NCI-H345 treated with DMSO at 0.1 percent for 48 hours (cell line): ENCODE results near the gene AKT3.
"Not testable (repeated sequence)": the region's sequence is repeated elsewhere in the genome, so short reads cannot be mapped to it uniquely, and the experiment has no call there.

Experiments
- DNase-seq: peaks from one replicate; lab custom pipeline; 2025; ENCODE audit not compliant: unreplicated experiment; lab: John Stamatoyannopoulos, UW

Gene AKT3

DNA sequence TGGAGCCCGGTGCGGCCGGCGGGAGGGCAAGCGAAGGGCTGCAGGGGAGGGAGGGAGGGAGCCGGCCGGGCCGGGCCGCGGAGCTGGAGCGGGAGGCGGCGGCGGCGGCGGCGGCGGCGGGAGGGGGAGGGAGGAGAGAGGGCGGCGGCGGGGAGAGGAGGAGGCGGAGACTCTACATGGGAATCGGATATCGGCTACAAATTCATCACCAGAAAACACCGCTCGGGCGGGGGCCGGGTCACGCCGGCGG is at the start of gene AKT3:
Gene AKT3 (minus strand): TSS at position 42 of the 250 bp plus-strand sequence. CDS start 7,073 bp downstream, outside the sequence.
- peak; percentile 55 for DNase-seq

DNA sequence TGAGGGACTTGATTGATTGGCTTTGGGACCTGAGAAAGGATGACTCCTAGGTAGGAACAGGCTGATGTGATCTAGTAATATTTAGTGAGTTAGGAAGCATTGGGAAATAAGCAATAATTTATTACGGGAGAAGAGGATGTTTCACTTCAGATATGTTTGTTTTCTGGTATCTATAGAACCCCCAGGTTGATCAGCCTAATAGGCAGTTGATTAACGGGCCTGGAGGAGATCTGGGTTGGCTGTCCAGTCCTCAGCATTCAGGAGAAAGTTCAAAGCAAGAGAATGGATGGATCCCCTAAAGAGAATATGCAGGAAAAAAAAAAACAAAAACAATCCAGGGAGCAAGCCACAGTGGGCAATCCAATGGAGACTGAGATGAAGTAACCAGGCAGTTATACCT is 48.2 kb upstream of the AKT3 start:
- DNase-seq, result no peak

DNA sequence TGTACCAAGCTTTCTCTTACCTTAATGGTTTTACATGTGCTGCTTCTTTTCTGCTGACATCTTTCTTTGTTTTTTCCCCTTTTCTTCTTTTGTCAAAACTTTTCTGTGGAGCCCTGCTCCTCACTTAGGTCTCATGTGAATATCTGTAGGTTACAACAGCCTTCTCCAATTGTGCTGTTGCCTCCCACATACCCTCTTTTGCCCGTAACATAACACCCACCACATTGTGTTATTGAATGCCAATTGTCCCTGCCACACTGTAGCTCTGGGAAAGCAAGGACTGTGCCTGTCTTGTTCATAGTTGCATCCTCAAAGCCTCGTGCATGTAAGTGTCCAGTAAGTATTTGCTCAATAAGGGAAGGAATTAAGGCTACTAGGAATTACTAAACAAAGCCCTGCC is 46.3 kb upstream of the AKT3 start:
- no peak for DNase-seq

DNA sequence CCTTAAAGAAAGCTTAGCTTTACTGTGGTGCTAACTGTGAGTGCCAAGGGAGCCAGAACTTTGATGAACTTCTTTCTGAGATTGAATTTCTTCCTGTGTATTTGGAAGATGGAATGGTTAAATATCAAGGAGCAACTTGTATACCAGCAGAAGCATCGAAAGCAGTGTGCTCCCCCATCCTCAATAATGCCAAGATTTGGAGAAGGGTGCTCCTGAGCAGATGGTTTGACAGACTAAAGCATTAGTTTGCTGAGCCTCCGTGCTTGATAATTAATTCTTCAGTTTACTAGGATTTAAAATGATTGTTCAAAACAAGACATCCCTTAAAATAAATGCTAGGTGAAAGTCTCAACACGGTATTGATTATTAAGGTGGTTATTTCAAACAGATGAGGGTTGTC is 42.4 kb upstream of the AKT3 start:
- DNase-seq, result no peak

DNA sequence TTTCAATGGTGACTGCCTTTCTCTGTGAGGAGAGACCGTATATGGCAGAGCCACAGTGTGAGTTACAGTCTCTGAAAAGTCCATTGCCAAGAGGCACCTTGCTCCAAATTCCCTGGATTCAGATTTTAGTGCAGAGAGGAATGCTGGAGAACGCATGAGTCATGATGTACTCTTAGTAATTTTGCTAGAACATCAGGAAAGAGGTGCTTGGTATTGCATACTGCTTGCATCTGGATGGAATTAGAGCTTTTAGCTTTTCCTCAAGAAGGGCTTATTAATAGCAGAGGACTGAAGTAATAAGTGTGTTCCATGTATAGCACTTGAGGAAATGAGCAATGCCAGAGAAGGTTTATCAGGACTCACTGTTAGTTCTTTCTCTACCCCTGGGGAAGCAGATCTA is 40.5 kb upstream of the AKT3 start:
- DNase-seq, result no peak

DNA sequence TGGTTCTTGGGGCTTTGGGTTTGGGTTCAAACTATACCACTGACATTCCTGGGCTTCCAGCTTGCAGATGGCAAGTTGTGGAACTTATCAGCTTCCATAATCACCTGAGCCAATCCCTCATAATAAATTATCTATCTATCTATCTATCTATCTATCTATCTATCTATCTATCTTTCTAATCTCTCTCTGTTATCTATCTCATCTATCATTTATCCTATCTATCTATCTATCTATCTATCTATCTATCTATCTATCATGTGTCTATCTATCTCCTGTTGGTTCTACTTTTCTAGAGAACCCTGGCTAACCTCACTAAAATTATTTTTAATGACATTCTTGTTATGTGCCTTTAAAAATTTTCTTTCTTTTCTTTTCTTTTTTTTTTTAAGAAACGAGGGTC is 35.8 kb upstream of the AKT3 start:
- no peak for DNase-seq

DNA sequence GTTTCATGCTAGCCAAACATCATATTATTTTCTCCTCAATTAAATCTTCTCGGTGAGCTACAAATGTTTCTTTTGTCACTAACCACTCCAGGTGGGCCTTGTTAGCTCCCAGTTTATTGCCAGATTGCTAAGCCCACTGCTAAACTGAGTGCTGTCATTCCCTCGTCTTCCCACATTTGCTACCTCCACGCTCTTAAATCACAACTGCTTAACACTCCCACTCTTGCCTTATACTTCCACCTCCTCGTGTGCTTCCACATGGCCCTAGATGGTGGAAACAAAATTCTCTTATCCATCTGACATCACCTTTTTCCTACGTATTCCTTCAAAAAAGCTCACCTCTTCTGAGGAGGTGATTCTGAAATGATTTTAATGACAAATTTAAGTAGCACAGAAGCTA is 34.6 kb upstream of the AKT3 start:
- no peak for DNase-seq

DNA sequence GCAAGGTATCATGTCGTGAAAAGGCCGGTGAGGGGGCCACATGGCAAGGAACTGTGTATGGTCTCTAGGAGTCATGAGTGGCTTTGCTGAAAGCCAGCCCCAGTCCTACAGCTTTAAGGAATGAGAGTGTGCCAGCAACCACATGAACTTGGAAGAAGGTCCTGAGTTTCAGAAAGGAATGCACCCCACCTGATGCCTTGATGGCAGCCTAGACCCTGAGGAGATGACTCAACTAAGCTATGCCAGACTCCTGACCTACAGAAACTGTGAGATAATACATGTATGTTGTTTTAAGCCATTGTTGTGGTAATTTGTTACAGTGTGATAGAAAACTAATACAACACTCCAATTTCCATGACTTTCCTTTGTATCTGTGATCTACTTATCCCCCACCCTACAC is 33.5 kb upstream of the AKT3 start:
- DNase-seq, result no peak

DNA sequence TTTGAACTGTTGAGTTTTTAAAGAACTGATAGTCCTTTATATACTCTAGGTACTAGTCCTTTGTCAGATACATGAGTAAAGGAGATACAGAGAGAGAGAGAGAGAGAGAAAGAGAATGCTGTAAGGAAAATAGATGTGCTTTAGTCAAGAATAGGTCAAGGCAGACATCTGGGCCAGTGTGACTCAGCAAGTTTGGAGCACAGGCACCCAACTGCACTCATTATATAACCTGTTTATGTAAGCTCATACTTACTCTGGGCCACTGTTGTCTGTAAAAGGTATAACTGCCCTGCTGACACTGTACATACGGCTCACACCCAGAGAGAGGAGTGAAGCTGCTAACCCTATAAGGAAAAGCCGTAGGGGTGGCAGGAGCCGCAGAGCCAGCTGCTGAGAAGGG is 32.2 kb upstream of the AKT3 start:
- DNase-seq, result no peak

DNA sequence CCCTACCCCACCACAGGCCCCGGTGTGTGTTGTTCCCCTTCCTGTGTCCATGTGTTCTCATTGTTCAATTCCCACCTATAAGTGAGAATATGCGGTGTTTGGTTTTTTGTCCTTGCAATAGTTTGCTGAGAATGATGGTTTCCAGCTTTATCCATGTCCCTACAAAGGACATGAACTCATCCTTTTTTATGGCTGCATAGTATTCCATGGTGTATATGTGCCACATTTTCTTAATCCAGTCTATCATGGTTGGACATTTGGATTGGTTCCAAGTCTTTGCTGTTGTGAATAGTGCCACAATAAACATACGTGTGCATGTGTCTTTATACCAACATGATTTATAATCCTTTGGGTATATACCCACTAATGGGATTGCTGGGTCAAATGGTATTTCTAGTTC is 27.0 kb upstream of the AKT3 start:
- not testable (repeated sequence) for DNase-seq

DNA sequence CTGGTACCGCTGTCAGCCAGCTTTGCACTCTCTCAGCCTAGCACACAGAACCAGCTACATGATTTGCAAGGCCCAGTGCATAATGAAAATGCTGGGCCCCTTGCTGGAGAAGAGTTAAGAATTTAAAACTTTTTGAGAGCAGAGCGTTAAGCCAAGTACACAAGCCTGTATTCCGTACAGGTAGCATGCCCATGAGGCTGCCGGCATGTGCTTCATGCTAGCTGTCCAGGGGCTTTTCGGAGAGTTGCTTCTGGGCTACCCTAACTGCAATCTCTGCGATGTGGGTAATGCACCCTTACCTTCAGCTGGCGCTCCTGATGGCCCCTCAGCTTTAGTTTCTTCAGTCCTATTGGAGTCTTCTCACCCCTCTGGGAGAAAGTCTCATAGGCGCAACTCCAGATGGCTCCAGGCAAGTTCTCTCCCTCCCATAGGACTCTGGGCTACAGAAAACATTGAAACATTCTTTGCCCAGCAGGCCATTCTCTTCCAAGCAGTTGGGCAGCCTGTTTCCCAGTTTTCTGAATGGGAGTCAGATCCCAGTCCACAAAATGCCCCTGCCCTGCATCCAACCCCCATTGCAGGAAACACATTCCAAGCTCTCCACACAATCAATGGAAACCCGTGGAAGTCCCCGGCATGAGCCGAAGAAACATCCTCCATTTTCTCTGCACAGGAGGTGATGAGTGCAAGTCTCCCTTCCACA is 5.7 kb upstream of the AKT3 start:
- DNase-seq, result no peak

DNA sequence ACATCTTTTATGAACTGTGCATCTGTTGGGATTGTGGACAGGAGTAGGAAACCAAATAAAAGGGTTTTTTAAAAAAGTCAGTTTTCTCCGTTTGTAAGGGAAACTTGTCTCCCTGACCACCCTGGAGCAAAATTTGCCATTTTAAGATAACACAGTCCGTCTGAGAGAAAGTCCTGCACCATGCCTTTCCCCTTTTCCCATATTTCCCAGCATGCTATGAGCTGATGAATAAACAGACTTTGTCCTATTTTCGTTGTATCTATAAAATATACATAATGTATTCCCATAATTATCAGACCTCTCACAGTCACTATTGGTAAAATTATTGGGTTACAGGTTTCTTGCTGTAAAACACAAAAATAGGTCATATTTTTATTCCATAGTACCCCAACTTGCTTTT is 1.7 kb upstream of the AKT3 start:
- no peak for DNase-seq

DNA sequence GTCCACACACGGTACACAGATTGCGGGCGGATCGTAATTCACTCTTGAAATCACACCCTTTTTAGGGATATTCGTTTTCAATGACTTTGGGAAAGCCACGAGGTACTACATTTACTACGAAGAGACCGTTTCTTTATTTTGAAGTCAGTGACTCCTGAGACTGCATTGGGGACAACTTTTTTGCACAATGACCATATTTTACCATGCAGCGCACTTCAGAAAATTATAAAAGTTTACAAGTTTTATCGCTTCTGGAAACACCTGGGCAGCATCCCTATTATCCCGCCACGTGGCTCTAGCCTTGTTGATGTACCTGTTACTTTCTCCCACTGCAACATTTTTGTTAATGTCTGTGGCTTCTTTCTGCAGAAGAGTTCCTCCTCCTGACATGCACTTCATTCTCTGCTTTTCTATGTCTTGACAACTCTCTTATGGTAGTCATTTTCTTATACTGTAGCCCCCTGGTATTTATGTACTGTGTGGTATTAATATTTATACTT is 1.3 kb upstream of the AKT3 start:
- DNase-seq, result peak; percentile 37

DNA sequence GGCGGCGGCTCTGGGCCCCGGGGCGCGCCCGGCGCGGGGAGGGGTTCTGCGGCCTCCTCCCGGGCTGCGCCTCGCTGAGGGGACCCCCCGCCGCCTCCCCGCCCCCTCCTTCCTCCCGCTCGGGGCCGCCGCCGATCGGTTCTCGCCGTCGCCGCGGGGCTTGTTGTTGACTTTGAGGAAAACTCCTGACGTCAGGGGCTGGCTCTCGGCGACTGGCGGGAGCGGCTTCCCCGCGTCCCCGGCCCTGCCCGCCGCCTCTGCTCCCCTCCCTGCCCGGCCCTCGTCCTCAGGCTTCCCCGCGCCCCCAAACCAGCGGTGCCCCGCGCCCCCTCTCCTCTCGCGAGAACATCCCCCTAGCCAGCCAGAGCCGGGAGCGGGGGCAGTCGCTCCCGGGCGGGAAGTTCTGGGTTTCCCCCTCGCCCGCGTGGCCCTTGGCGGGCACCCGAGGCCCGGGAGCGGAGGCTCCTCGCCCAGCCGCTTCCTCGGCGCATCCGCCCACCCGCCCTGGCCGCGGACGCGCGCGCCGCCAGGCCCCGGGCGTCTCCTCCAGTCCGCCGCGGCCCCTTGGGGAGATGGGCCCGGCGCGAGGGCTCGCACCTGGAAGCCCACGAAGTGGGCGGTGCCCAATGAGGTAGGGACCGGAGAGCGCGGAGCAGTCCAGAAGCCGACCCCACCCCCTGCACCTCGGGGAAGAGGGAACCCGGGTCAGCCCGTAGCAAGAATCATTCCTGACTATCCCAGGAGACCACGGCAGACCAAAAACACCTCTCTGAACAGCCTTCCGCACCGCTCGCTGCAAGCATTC is 611 bp upstream of the AKT3 start:
- DNase-seq, result peak; percentile 55

DNA sequence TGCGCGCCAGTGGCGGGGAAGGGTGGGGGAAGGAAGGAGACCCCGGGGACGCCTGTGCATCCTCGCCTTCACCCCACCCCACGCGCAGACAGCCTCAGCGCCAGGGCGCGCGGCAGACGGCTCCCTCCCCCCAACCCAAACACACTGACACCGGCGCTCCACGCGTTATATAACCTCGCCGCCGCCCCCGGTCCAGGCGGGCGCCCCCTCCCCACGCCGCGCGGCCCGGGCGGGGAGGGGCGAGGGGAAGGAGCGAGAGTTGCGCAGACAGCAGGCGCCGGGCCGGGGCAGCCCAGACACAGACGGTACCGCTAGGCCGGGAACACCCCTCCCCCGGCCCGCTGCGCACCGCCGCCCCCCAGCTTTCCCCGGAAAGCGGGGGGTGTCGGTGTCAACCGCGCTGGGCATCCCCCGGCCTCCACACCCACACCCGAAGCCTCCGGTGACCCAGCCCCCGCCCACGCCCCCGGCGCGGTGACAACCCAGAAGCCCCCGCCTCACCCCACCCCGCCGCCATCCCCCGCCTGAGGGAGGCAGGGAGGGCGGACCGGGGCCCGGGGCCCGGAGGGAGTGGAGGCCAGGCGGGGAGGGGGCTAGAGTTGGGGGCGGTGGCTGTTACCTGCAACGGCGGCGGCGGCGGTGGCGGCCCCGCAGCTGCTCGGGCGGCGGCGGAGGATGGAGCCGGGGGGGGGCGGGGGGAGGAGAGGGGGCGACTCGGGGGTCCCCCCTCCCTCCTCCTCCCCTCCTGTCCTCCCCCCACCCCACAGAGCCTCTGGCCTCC is 432 bp downstream of the AKT3 start:
- DNase-seq, result peak; percentile 36

DNA sequence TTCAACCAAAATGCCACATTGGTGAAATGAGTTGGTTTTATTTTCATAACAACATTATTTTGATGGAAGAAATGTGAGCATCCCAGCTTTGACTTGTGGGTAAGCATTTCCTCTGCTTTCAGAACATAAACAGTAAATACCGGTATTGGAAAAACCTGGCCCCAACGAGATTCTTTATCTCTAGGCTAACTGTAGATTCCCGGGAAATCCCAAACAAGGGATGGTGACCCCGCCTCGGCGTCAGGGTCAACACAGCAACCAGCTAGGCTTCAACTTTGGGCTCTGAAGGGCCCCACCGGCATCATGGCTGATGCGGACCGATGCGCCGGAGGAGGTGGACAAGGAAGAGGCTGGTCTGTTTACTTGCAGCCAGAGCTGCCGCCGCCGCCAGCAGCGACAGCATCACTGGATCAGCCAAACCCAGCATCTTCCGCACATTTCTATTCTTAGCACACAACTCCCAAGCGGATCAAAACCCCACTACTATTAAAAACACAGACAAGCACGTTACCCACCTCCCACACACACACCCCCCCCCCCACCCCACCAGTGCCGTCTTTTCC is 1.1 kb downstream of the AKT3 start:
- peak; percentile 53 for DNase-seq

DNA sequence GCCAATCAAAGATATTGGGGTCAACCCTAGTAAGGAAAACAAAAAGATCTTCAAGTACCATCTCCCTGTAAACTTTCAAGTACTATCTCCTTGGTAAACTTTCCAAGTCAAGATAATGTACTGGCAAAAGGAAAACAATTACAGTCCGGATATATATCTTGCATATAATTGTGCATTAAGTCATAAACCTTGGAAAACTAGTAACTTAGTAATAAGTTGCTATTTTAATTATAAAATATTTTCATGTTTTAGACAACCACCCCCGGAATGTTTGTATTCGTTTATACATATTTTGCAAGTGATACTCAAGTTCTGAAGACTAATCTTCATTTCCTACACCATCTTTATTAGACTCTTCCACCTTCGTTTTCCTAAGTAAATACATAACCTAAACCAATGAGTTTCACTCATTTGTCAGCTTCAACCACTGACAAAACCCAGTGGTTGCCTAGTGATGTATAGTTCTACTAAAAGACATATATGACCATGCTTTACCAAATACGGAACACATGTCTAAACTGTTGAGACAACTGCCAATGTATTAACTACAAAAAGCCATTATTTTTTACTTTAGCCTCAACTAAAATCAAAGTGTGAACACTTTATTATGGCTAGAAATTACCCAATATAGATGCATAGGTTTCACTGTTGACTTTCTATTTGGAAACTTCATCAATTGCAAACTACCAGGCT is 1.7 kb downstream of the AKT3 start:
- DNase-seq, result no peak

DNA sequence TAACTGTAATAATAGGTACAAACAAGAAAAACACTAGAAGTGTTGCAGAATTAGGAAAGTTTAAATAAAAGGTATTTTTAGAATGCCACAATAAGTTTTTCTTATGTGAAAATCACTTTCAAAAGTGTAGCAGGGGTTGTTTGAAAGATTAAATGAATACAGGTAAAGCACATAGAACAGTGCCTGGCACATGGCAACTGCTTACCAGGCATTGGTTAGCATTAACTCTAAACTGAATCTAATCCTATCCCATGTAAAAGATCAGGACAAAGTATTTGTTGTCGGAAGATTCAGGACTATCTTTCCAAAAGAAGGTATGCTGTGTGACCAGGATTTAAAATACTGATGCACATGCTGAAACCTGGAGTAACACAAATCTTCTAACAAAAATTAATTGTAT is 3.3 kb downstream of the AKT3 start:
- no peak for DNase-seq

DNA sequence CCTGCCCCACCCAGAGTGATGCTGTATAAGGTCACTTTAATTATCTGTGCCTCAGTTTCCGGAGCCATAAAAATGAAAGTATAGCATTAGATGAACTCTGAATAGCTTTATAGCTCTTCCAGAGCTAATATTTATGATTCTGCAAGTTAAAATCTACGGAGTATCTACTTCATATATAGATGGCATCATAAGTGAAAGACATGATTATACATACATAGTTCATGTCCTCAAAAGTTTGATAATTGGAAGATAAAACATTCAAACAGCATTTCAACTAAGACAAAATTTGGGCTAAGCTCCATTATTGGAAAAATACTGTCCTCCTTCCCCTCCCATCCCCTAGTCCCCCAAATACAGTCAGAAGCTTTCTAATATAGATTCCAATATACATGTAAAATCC is 4.2 kb downstream of the AKT3 start:
- DNase-seq, result no peak

DNA sequence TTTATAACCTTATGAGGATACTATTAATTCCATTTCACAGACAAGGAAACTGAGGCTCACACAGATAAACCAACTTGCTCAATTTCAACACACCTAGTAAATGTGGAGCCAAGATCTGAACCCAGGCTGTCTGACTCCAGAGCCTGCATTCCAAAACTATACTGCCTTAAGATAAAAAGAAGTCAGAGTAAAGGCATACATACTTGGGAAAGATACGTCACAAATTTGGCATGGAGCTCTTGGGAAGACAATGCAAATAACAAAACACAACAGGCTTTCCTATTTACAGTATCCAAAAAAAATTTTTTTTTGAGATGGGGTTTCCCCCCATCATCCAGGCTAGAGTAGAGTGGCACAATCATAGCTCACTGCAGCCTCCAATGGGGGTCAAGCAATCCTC is 5.9 kb downstream of the AKT3 start:
- DNase-seq, result no peak

DNA sequence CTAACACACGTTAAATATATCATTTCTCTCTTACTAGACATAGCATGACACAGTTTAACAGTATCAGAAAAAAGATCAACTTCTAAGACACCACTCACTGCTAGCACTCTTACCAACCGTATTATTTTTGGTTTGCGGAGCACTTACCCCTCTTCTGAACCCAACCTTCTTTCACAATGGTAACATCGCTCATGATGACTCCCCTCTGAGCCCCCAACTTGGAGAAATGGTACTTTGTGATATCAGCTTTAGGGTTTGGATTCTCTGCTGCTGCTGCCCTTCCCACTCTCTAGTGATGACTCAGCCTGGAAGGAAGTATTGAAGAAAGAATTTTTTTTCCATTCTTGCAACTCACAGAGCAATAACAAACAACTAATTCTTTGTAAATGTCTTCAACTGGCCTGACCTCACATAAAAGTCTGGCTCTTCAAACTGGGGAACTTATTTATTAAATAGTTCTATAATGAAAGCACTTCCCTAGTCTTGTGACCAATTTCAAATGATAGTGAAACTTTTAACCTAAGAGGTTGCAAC is 7.0 kb downstream of the AKT3 start:
- no peak for DNase-seq
